Bronchial epithelial cell (primary cell): Measurements from ENCODE around the gene MT1F. TPM values are rescaled to one million over a fixed set of nuclear protein-coding genes. Genes with fewer than 3 reads are reported as not detected.

Source experiments
- DNase-seq: peaks from one replicate; pipeline ENCODE4 v3.0.0-alpha.2; 2010; ENCODE audit warnings: low read depth
- FAIRE-seq: peaks from 2 replicates; lab custom pipeline; 2011; peaks lifted over from hg19 to GRCh38; lab: Jason Lieb, UNC
- H3K27me3 ChIP-seq: 2 replicates; pipeline ENCODE4 v1.5.1; 2011; ENCODE audit warnings: low read length; ENCODE audit not compliant: control insufficient read depth, insufficient read depth
- H3K36me3 ChIP-seq: 2 replicates; pipeline ENCODE4 v1.5.1; 2011; ENCODE audit warnings: low read length; ENCODE audit not compliant: control insufficient read depth, insufficient read depth
- H3K4me3 ChIP-seq: 2 replicates; pipeline ENCODE4 v1.5.1; 2011; ENCODE audit warnings: mild to moderate bottlenecking, low read depth, low read length, control low read depth
- CTCF ChIP-seq: IDR thresholded peaks from 2 replicates; pipeline ENCODE4 v1.5.1; 2011; ENCODE audit warnings: mild to moderate bottlenecking, moderate library complexity, low read length, control low read depth, inconsistent platforms; ENCODE audit not compliant: insufficient read depth, severe bottlenecking
- total RNA-seq: library from RNA; depleted of rRNA; stranded (reverse); fragments of >200 nt; gene quantifications from 2 replicates; pipeline ENCODE4 v1.2.1, GENCODE V29; 2014

MT1F gene
- total RNA-seq, 1 donor from 2014 or later: 1.6 TPM

- H3K4me3 ChIP-seq: no peak overlapping the region
- DNase-seq (no peak), FAIRE-seq (no peak)
- no peaks in the 10 kb centered on the region for H3K36me3 ChIP-seq
- no peaks in the 10 kb centered on the region for H3K27me3 ChIP-seq
- no peak for TF ChIP-seq CTCF
Measured at GRCh38 chr16:56623637-56624036, 34.1 kb upstream of the MT1F start.

DNA sequence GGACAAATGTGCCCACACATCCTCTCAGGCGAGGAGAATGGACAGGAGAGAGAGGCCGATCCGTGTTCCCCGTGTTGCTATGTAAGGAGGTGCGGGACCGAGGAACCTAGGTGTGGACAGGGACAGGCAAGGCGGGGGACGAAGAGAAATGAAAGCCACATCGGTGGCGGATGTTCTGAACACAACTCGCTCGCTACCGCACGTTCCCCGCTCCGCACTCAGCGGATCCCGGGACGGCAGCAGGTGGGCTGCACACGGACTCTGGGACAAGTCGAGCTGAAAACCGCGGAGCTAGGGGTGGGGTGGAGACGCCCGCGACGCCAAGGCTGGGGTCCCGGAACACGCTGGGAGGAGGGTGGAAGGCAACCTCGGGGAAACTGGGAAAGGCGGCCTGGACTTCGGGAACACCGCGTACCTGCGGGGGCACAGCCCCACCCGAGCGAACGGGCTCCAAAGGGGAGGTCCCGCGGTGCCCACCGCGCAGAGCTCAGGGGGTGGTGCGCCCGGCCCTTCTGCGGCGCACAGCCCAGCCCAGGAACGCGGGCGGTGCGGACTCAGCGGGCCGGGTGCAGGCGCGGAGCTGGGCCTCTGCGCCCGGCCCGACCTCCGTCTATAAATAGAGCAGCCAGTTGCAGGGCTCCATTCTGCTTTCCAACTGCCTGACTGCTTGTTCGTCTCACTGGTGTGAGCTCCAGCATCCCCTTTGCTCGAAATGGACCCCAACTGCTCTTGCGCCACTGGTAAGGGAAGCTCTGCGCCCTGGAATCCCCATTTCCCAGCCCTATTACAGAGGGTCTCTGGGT, 32.4 kb upstream of the MT1F start, which contains the start of gene MT1E:
Gene MT1E, plus strand, starts transcription at position 642 of the 803 bp plus-strand sequence. Its CDS starts 71 bp downstream, at position 713.
- FAIRE-seq: no peak
- Histone ChIP-seq H3K36me3 (no peaks in the 10 kb centered on the region), H3K4me3 (peak within 1 kb of the TSS; percentile 70), H3K27me3 (no peaks in the 10 kb centered on the region)
- peak; percentile 50 for DNase-seq
- no peak for TF ChIP-seq CTCF

- DNase-seq (no peak), FAIRE-seq (no peak)
- no peak for TF ChIP-seq CTCF
- H3K36me3 ChIP-seq: no peaks in the 10 kb centered on the region
- peak overlapping the region; percentile 70 for H3K4me3 ChIP-seq
- H3K27me3 ChIP-seq: no peaks in the 10 kb centered on the region
Measured at GRCh38 chr16:56625943-56626654, 31.7 kb upstream of the MT1F start.

GRCh38 chr16:56626685-56627084, 31.1 kb upstream of the MT1F start:
- Histone ChIP-seq H3K27me3 (no peaks in the 10 kb centered on the region), H3K36me3 (no peaks in the 10 kb centered on the region), H3K4me3 (peak overlapping the region; percentile 70)
- no peak for FAIRE-seq
- no peak for TF ChIP-seq CTCF
- DNase-seq: no peak

DNA sequence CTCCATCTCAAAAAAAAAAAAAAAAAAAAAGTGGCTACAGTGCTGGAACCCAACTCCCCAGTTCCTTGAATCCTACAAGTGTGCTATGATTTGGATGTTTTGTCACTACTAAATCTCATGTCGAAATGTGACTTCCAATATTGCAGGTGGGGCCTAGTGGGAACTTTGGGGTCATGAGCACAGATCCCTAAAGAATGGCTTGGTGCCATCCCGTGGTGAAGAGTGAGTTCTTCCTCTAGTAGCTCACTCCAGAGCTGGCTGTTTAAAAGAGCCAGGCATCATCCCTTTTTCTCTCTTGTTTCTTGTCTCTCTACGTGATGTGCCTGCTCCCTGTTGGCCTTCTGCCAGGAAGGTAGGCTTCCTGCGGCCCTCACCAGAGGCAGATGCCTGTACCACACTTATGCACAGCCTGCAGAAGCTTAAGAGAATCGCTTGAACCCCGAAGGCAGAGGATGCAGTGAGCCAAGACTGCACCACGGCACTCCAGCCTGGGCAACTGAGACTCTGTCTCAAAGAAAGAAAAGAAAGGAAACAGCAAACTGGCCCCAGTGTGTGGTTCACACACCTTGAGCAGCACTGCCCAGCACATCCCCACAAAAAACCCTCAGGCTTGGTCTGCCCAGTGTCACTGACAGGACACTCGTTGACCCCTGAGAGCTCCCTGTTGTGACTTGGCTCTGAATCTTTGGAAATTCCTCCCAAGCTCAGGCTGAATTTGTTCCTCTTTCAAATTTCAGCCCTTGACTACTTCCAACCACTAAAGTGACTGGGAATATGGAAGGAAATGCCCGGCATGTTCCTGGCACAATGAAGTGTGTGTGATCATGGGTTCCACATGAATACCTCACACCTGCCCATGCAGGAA, 29.0 kb upstream of the MT1F start:
- no peak for TF ChIP-seq CTCF
- no peak overlapping the region for H3K4me3 ChIP-seq
- H3K36me3 ChIP-seq: no peaks in the 10 kb centered on the region
- FAIRE-seq: no peak
- peaks cover 7% of the 10 kb centered on the region for H3K27me3 ChIP-seq
- no peak for DNase-seq
